Esophagus squamous epithelium (tissue), 4 donors: ENCODE data around the gene CCND1.

Source experiments
- CTCF ChIP-seq, 6 experiments: fragments of 450-650 bp in 4 of 6; fragments of 200-600 bp in 2 of 6; sonication (generic) in 2 of 6; IDR thresholded peaks; one replicate each; pipeline ENCODE4 v1.5.1; 2016 to 2019; ENCODE audit warnings: antibody characterized with exemption in 6 of 6, mild to moderate bottlenecking in 4 of 6, moderate library complexity in 4 of 6
- POLR2A ChIP-seq, 4 donors: fragments of 450-650 bp; IDR thresholded peaks; one replicate each; pipeline ENCODE4 v1.6.1; 2017; ENCODE audit warnings: antibody characterized with exemption in 4 of 4, mild to moderate bottlenecking in 4 of 4, moderate library complexity in 3 of 4

- TF ChIP-seq CTCF (IDR thresholded peaks at IDR 0.05) (no peak), POLR2A (IDR thresholded peaks at IDR 0.05) (no peak)
These were observed 10.9 kb upstream of the CCND1 start for GRCh38 chr11:69630017-69630416.
